HG03378 (cell line): ENCODE results near the gene AIRE.
"Not testable (repeated sequence)": the region's sequence is repeated elsewhere in the genome, so short reads cannot be mapped to it uniquely, and the experiment has no call there.

Source experiments
- ATAC-seq: cut with Tn5 transposase; IDR thresholded peaks from one replicate; pipeline ENCODE4 v1.9.1; 2021; ENCODE audit warnings: mild to moderate bottlenecking, moderate library complexity; ENCODE audit not compliant: unreplicated experiment

The AIRE gene

DNA sequence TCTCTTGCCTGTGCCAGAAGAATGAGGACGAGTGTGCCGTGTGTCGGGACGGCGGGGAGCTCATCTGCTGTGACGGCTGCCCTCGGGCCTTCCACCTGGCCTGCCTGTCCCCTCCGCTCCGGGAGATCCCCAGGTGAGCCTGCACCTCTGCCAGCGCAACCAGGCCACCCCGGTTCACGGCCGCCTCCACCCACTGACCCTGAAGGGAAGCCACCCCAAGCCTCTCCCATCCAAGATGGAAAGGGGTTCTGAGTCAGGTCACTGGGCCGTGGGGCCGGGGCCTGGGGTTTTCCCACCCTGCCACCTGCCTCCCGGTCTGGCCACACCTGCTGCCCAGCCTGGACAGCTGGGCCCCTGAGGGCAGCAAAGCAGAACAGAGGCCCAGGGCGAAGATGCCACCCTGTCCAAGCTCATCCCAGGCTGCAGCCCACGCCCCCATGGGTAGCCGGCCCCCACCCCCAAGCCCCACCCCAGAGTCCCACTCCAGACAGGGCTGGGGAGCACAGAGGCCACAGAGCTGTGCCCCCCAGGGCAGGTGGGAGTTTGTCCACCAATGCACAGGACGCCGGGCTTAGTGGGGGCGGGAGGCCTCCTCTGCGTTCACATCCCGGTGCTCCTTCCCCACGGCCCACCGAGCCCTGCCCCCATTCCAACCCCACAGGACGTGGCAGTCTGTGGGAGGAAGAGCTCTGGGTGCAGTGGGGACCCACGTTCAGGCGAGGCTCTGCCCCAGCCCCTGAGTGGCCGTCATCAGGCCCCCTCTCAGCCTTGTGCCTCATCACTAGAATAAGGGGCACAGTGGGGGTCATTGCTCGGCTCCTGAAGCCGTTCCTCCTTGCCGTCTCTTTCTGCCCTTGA lies 5.6 kb downstream of the AIRE start:
- no peak for ATAC-seq

DNA sequence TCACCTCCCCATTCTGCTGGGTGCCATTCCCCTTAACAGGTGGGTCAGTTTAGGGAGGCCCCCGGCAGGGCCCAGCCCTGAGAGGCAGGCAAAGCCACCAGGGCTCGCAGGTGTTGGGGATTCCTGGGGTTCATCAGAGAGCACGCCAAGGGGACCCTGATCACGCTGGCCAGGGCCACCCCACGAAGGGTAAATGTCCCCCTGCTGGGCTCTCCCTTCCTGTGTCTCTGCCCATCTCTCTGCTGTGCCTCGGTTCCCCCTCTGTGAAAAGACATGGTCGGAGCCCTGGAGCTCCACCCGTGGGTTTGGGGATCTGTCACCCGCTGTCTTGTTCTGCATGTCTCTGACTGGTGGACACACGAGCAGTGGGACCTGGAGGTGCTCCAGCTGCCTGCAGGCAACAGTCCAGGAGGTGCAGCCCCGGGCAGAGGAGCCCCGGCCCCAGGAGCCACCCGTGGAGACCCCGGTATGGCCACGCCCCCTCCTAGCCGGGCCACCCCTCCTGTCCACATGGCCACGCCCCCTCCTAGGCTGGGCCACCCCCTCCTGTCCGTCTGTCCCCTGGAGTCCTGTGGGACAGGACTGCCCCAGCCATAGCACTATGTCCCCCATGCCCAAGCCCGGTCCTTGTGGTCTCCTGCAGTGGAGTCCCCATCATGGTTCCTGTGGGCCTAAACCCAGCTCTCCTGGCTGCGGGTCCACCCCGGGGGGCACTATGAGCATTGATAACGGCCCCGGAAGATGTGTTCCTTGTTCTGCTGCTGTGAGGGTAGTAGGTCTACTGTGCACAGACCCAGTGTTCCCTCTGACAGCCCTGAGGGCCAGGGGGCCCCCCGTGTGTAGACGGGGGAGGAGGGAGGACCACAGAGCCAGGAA lies 6.5 kb downstream of the AIRE start:
- ATAC-seq, result no peak

DNA sequence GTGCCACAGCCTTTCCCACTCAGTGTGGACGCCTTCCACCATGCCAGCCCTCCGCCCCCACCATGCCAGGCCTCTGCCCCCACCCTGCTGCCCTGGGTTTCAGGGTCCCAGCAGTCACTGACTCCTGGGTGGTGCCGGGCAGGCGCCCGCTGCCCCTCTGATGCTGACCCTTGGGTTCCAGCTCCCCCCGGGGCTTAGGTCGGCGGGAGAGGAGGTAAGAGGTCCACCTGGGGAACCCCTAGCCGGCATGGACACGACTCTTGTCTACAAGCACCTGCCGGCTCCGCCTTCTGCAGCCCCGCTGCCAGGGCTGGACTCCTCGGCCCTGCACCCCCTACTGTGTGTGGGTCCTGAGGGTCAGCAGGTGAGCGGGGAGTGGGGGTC lies 7.1 kb downstream of the AIRE start:
- no peak for ATAC-seq

DNA sequence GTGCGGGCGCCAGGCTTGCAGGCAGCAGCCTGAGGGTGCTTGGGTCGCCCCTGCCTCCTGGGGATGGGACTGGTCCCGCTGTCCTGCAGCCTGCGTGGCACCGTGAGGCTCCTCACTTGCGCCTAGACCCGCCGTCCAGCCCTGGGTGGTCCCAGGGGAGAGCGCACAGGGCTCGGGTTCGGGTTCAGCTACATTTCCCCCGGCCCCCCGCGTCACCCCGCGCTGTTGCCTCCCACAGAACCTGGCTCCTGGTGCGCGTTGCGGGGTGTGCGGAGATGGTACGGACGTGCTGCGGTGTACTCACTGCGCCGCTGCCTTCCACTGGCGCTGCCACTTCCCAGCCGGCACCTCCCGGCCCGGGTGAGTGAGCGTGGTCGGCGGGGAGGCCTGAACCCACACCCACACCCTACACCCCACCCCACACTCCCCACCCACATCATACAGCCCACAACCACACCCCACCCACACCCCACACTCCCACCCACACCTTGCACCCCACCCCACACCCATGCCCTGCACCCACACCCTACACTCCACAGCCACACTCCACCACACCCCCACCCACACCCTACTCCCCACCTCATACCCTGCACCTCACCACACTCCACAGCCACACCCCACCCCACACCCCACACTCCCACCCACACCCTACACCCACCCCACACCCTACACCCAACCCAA lies 8.0 kb downstream of the AIRE start:
- ATAC-seq, result no peak

DNA sequence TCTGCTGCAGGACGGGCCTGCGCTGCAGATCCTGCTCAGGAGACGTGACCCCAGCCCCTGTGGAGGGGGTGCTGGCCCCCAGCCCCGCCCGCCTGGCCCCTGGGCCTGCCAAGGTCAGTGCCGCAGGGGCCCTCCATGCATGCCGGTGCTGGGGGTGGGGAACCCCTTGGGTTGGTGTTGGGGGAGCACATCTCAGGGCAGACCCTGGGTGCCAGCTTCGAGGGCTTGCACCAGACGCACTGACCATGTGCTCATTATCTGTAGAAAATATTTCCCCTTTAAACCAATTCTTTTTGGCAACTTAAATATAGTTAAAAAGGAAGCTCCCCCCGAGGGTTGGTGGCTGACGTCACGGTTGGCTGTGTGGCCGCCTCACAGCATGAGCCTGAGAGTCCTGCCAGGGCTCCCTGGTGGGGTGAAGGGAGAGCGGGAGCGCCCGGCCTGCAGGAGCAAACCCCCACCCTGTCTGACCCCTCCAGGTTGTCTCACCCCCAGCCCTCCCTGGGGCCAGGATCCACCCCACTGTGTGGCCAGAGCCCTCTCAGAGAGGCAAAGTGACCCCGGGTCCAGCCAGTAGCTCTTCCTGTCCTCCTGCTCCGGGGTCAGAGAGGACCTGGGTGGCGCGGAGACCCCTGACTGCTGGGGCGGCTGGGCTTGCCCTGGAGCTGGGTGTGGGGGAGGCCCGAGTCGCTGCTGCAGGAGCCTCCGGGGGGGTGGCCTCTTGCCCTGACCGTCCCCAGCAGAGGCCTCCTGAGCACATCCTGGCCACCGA lies 8.9 kb downstream of the AIRE start:
- no peak for ATAC-seq

DNA sequence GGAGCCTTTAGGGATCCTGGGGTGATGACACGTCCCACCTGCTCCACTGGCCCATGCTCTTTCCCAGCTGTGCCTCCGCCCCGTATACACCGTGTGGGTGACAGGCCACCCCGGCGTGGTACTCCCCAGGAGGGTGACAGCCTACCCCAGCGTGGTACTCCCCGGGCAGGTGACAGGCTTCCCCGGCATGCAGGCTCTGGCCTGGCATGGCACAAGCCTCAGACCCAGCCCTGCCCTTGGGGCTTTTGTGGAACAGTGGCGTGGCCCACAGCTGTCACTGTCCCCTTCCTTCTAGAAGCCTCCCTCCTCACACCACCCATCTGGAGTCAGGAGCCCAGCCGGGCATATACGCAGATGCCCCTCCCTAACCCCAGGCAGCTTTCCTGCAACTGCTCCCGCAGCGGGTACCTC lies 9.5 kb downstream of the AIRE start:
- no peak for ATAC-seq

DNA sequence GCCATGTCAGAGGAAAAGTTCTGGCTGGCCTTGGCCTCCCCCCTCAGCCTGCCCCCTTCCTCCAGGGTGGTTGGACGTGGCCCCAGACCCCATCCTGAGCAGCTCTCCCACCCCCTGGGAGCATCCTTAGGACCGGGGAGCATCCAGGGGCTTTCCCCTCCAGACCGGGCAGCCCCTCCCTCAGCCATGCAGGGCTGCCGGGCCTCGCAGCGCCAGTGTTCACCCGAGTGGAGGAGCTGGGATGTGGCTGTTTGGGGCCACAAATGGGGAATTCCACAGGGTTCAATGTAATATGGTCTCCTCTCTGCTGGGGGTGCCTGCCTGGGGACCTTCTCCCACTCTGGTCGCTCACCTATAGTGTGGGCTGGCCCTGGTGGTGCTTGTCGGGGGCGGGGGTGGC lies 10.0 kb downstream of the AIRE start:
- ATAC-seq, result no peak

DNA sequence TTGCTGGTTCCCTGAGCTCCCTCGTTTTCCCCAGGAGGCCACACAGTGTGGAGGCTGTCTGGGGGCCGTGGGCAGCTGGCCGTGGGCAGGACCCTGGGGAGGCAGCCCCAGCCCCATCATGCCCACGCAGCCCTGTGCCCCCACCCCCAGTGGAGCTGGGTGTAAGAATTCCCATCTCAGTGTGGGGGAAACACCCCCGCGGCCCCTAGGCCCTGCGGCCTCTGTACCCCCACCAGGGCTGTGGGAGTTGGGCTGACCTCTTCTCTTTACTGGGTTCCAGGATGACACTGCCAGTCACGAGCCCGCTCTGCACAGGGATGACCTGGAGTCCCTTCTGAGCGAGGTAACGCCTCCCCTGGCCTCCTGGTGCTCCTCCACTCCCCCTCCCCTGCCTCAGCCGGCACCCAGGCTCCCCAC lies 10.4 kb downstream of the AIRE start:
- ATAC-seq, result no peak

DNA sequence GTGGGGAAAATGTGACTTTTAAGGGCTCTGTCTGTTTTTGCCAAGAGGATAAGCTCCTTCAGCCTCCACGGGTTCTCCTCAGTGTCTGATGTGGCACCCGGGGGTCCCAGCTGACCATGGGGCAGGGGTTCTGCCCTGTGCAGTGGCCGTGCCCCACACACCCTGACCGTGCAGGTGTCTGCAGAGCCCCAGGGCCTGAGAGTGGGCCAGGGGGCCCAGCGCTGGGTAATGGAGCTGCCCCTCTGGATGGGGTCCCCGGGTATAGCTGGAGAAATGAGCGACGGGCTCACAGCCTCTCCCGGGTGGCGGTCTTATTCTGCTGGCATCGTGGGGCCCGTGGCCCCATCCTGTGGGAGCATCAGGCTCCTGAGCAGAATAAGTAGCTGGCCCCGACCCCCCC lies 11.2 kb downstream of the AIRE start:
- no peak for ATAC-seq

DNA sequence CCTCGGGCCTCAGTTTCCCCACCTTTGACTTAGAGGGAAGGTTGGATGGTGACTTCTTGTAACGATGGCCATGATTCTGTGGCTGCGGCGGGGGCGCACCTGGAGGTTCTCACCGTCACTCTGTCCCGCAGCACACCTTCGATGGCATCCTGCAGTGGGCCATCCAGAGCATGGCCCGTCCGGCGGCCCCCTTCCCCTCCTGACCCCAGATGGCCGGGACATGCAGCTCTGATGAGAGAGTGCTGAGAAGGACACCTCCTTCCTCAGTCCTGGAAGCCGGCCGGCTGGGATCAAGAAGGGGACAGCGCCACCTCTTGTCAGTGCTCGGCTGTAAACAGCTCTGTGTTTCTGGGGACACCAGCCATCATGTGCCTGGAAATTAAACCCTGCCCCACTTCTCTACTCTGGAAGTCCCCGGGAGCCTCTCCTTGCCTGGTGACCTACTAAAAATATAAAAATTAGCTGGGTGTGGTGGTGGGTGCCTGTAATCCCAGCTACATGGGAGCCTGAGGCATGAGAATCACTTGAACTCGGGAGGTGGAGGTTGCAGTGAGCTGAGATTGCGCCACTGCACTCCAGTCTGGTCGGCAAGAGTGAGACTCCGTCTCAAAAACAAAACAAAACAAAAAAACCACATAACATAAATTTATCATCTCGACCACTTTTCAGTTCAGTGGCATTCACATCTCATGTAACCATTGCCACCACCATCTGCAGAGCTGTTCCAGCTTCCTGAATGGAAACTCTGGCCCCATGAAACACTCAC lies 12.0 kb downstream of the AIRE start:
- ATAC-seq, result peak; percentile 35

DNA sequence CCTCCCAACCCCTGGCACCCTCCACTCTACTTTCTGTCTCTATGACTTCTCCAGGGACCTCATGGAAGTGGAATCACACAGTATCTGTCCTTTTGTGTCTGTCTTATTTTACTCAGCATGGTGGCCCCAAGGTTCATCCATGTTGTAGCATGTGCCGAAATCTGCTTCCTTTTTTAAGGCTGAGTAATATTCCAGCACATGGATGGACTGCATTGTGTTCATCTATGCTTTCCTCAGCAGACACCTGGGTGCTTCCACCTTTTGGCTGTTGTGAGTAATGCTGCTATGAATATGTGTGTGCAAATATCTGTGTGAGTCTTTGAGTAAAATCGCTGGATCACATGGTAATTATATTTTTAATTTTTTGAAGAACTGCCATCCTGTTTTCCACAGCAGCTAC lies 12.6 kb downstream of the AIRE start:
- no peak for ATAC-seq

DNA sequence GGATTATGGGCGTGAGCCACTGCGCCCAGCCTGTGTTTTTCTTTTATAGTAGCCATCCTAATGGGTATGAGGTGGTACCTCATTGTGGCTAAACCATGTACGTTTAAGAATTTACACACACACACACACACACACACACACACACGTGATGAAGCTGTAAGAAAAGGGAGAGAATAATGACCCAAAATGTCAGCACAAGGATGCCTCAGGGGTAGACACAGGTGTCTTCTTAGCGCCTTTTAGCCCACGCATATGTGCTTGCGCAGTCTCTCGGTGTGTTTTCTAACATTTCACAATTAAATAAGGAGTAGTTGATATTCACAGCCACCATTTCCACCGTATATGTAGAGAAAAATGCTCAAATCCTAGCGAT lies 13.4 kb downstream of the AIRE start:
- ATAC-seq, result no peak

DNA sequence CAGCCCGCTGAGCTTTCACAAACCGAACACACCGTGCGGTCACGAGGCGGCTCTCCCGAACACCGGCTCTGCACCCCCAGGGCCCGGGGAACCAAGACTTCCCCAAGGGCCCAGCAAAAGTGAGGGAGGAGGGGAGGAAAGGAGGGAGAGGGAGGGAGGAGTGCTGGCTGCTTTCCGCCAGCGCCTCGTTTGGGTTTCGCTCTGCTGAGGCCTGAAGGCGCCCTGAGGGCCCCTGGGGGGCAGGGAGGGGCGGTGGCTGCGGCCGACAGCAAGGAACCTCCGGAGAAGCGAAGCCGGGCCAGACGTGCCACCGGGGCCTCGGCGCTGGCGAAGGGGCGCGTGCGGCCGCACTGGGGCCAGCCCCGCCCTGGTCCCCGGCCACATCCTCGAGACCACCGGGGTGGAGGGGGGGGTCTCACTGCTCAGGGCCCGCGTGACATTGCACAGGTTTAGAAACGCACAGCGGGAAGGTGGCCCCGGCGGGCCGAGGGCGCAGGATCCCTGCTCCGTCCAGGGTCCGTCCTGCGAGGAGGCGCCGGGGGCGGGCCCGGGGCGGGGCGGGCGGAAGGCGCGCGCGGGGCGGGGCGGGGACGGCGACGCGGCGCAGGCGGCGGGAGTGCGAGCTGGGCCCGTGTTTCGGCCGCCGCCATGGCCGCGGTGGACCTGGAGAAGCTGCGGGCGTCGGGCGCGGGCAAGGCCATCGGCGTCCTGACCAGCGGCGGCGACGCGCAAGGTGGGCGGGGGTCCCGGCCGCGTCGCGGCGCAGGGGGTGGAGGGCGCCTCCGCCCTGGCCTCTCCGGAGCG lies 14.0 kb downstream of the AIRE start, which contains the start of gene PFKL:
Gene PFKL, plus strand, starts transcription at position 596 of the 804 bp plus-strand sequence. Its CDS starts 53 bp downstream, at position 649.
- no peak for ATAC-seq

DNA sequence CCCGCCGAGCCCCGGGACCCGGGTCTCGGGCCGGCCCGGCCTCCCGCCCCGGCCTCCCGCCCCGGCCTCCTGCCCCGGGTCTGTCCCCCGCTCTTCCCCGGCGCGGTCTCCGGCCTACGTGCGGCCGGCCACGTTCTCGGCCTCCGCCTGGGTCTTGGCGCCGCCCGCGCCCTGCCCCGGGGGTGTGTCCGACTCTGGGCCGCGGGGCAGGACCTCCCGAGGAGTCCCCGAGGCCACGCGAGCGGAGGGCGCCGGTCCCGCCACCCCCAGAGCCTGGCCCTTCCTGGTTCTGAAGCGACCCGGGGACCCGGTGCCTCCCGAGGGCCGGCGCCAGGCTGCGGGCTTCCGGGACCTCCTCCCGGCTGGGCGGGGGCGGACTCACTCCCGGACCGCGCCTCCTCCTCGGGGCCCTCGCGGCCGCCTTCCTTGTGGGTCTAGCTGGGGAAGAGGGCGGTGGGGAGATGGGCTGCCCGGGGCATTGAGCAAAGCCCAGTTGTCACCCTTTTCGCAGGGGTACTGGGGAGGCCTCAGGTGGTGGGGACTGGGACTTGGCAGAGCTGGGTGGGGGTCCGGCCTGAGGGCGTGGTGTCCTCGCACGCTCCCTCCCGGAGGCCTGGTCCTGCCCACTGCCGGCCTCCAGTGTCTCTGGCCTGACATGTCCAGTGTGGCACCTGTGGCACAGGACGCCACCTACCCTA lies 14.7 kb downstream of the AIRE start:
- no peak for ATAC-seq

DNA sequence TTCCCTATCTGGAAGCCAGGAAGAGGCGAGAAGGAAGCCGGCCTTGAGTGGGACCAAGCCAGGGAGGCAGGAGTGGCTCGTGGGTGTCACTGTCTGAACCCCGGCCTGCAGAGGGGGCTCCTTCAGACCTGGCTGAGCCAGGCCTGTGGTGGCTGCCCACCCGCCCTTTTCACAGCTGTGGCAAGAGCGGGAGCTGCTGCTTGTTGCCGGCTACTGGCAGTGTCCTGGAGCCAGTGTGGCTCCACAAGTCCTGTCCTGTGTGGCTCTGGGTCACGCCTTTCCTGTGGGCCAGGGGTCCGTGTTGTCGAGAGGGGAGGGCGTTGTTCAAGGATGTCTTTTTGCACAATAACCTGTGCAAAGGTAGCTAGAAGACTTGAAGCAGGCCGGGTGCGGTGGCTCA lies 15.5 kb downstream of the AIRE start:
- ATAC-seq, result no peak

DNA sequence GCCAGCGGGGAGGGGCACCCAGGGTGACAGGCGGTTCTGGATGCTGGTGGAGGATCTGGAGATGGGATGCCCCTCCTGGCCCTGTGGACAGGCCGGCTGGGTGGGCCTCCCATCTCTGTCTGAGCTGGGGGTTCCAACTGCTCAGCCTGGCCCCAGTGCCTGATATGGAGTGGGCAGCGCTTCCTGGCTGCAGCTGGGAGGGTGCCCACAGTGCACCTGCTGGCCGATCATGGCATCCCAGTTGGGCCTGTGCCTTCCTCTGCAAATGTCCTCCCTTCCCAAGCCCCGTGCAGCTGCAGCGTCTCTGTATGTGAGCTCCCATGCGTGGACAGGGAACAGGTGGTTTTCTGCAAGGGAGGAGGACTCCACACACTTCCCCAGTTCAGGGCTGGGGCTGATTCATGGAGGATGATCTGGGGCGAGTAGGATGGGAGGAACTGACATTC lies 16.3 kb downstream of the AIRE start:
- no peak for ATAC-seq

DNA sequence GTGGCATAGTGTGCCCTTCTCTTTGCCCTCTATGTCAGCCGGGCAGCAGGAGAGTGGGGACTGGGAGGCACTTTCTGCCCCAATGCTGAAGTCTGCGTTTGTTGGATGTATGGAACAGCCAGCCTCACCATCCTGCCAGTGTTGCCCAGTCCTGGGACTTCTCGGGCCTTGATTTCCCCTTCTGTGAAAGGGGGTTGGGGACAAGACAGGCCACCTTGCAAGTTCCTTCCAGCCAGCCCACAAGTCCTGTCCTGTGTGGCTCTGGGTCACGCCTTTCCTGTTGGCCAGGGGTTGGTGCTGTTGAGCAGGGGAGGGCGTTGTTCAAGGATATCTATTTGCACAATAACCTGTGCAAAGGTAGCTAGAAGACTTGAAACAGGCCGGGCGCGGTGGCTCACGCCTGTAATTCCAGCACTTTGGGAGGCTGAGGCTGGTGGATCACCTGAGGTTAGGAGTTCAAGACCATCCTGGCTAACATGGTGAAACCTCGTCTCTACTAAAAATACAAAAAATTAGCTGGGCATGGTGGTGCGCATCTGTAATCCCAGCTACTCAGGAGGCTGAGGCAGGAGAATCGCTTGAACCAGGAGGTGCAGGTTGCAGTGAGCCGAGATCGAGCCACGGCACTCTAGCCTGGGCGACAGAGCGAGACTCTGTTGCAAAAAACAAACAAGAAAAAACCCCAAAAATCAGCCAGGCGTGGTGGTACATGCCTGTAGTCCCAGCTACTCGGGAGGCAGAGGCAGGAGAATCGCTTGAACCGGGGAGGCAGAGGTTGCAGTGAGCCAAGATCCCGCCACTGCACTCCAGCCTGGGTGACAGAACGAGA lies 17.1 kb downstream of the AIRE start:
- not testable (repeated sequence) for ATAC-seq
